HepG2 (cell line): ENCODE measurements around the gene RGS10. TPM values are rescaled to one million over a fixed set of nuclear protein-coding genes. Genes with fewer than 3 reads are reported as not detected.

ENCODE experiments used
- ATAC-seq: fragments of 200-7000 bp; cut with Tn5 transposase; 3 replicates; pipeline ENCODE4 v1.9.1; 2020; ENCODE audit warnings: mild to moderate bottlenecking, moderate library complexity
- BruUV-seq: library from RNA; stranded (reverse); fragments of 400-500 nt; replicated peaks from 2 replicates; lab custom pipeline; 2021; lab: Mats Ljungman, UMichigan
- CTCF ChIA-PET: fragments of 300-600 bp; formaldehyde crosslinking; extraction: SDS; loops from one replicate; lab custom pipeline; 2021; ENCODE audit warnings: low total read pairs, inconsistent platforms, low intra/inter-chr PET ratio; lab: Yijun Ruan, JAX
- POLR2A ChIA-PET: fragments of 350-600 bp; sonication (Branson Sonifier 250); formaldehyde crosslinking; loops from one replicate; lab custom pipeline; 2020; ENCODE audit warnings: antibody characterized with exemption, inconsistent platforms; lab: Yijun Ruan, JAX
- DNase-seq: peaks from one replicate; pipeline ENCODE4 v3.0.0-alpha.2; 2015; ENCODE audit warnings: low spot score
- FAIRE-seq: peaks from 3 replicates; lab custom pipeline; 2011; peaks lifted over from hg19 to GRCh38; lab: Jason Lieb, UNC
- H2AFZ ChIP-seq: one replicate; pipeline ENCODE4 v1.6.1; 2011; ENCODE audit warnings: low read length, inconsistent platforms
- H3K27ac ChIP-seq: fragments of 300-600 bp; 3 replicates; pipeline ENCODE4 v1.8.0; 2011; ENCODE audit warnings: mixed run types, mild to moderate bottlenecking, mixed read lengths, low read length, inconsistent platforms; ENCODE audit not compliant: insufficient read depth; ENCODE audit errors: extremely low read length
- H3K27me3 ChIP-seq, 2 experiments: fragments of 200-600 bp in 1 of 2; 2 replicates in 1 of 2; 3 replicates in 1 of 2; pipeline versions ENCODE4 v1.6.0 to v1.8.0; 2011; ENCODE audit warnings: low read length in 2 of 2, mild to moderate bottlenecking in 2 of 2, moderate library complexity in 2 of 2, inconsistent platforms in 1 of 2; ENCODE audit not compliant: insufficient read depth in 2 of 2, control insufficient read depth in 1 of 2
- H3K36me3 ChIP-seq, 2 experiments: fragments of 200-600 bp in 1 of 2; replicated peaks in 1 of 2; 2 replicates in 1 of 2; 3 replicates in 1 of 2; pipeline versions ENCODE4 v1.5.1 to v1.8.0; 2011; ENCODE audit warnings: low read length in 2 of 2, inconsistent platforms in 1 of 2; ENCODE audit not compliant: insufficient read depth in 2 of 2, control insufficient read depth in 1 of 2
- H3K4me1 ChIP-seq: 2 replicates; pipeline ENCODE4 v1.5.1; 2012; ENCODE audit warnings: low read length, inconsistent platforms; ENCODE audit not compliant: insufficient read depth
- H3K4me2 ChIP-seq: 2 replicates; pipeline ENCODE4 v1.6.0; 2011; ENCODE audit warnings: low read depth, low read length, inconsistent platforms
- H3K4me3 ChIP-seq, 3 experiments: fragments of 200-600 bp in 1 of 3; sonication (generic), shearing (Covaris generic) in 1 of 3; replicated peaks in 1 of 3; 2 replicates each; pipeline ENCODE4 v1.5.1; 2011 to 2016; ENCODE audit warnings: low read length in 3 of 3, inconsistent platforms in 2 of 3, low read depth in 2 of 3, mild to moderate bottlenecking in 2 of 3, control low read depth in 1 of 3, mixed read lengths in 1 of 3; ENCODE audit not compliant: insufficient read depth in 1 of 3
- H3K79me2 ChIP-seq: one replicate; pipeline ENCODE4 v1.6.1; 2011; ENCODE audit warnings: low read length, inconsistent platforms; ENCODE audit not compliant: insufficient read depth
- H3K9ac ChIP-seq: 2 replicates; pipeline ENCODE4 v1.6.0; 2011; ENCODE audit warnings: mild to moderate bottlenecking, low read depth, low read length, inconsistent platforms; ENCODE audit not compliant: insufficient read depth
- H3K9me3 ChIP-seq: 2 replicates; pipeline ENCODE4 v1.5.1; 2012; ENCODE audit warnings: mild to moderate bottlenecking, low read length
- H4K20me1 ChIP-seq: 2 replicates; pipeline ENCODE4 v1.6.0; 2011; ENCODE audit warnings: inconsistent platforms, mild to moderate bottlenecking, low read length, moderate library complexity; ENCODE audit not compliant: insufficient read depth
- ARID3A ChIP-seq: IDR thresholded peaks from 2 replicates; pipeline ENCODE4 v1.6.1; 2012; ENCODE audit warnings: low read depth, low read length, improper control_type of control experiment
- ESRRA ChIP-seq: sonication (generic); formaldehyde crosslinking; IDR thresholded peaks from 2 replicates; pipeline ENCODE4 v1.5.1; 2020; ENCODE audit warnings: mild to moderate bottlenecking, low read depth, missing genetic modification reagents
- ETV5 ChIP-seq: IDR thresholded peaks from 2 replicates; pipeline ENCODE4 v1.6.1; 2018; ENCODE audit warnings: missing biosample characterization, missing genetic modification reagents, inconsistent platforms, borderline replicate concordance
- FIP1L1 ChIP-seq: fragments of 200-400 bp; formaldehyde crosslinking; IDR thresholded peaks from 2 replicates; pipeline ENCODE4 v1.6.1; 2018; ENCODE audit warnings: low read depth, mild to moderate bottlenecking, low read length, moderate library complexity, borderline replicate concordance; ENCODE audit not compliant: insufficient read depth
- GABPA ChIP-seq, 2 experiments: IDR thresholded peaks; 2 replicates each; pipeline ENCODE4 v1.6.1; 2011 to 2016; ENCODE audit warnings: low read depth in 2 of 2, low read length in 1 of 2, missing biosample characterization in 1 of 2, missing genetic modification characterization in 1 of 2
- KDM1A ChIP-seq: IDR thresholded peaks from 2 replicates; pipeline ENCODE4 v1.6.1; 2016; ENCODE audit warnings: missing compliant biosample characterization
- KDM5A ChIP-seq: fragments of 200-600 bp; sonication (generic); IDR thresholded peaks from 2 replicates; pipeline ENCODE4 v1.7.0; 2018; ENCODE audit warnings: antibody characterized with exemption, mild to moderate bottlenecking, low read length, borderline replicate concordance
- MED1 ChIP-seq: sonication (generic); formaldehyde crosslinking; IDR thresholded peaks from 2 replicates; pipeline ENCODE4 v1.4.0; 2020; ENCODE audit warnings: missing genetic modification reagents
- NONO ChIP-seq, 2 experiments: fragments of 450-650 bp in 1 of 2; sonication (generic) in 1 of 2; formaldehyde crosslinking in 1 of 2; IDR thresholded peaks in 1 of 2; conservative IDR thresholded peaks in 1 of 2; 2 replicates each; pipeline versions ENCODE4 v1.6.1 to v1.8.0; 2017 to 2022; ENCODE audit warnings: mild to moderate bottlenecking in 1 of 2, missing genetic modification reagents in 1 of 2, moderate library complexity in 1 of 2
- NR2F2 ChIP-seq: IDR thresholded peaks from 2 replicates; pipeline ENCODE4 v1.6.1; 2012; ENCODE audit warnings: low read depth, inconsistent platforms, borderline replicate concordance
- RARG ChIP-seq: sonication (generic); formaldehyde crosslinking; IDR thresholded peaks from 2 replicates; pipeline ENCODE4 v1.4.0; 2020; ENCODE audit warnings: low read depth, mild to moderate bottlenecking, missing genetic modification reagents
- SALL1 ChIP-seq: sonication (generic); formaldehyde crosslinking; IDR thresholded peaks from 2 replicates; pipeline ENCODE4 v1.8.0; 2022; ENCODE audit warnings: mild to moderate bottlenecking, missing genetic modification reagents
- TBP ChIP-seq: sonication (generic); formaldehyde crosslinking; IDR thresholded peaks from 2 replicates; pipeline ENCODE4 v1.5.0; 2020; ENCODE audit warnings: missing genetic modification reagents
- TEF ChIP-seq: sonication (generic); formaldehyde crosslinking; IDR thresholded peaks from 2 replicates; pipeline ENCODE4 v1.5.0; 2020; ENCODE audit warnings: missing genetic modification reagents
- YY1 ChIP-seq: IDR thresholded peaks from 2 replicates; pipeline ENCODE4 v1.6.1; 2011; ENCODE audit warnings: low read length, low read depth, moderate library complexity, mild to moderate bottlenecking; ENCODE audit not compliant: insufficient read depth, insufficient replicate concordance
- ZNF260 ChIP-seq: sonication (generic); formaldehyde crosslinking; IDR thresholded peaks from 2 replicates; pipeline ENCODE4 v1.4.0; 2020; ENCODE audit warnings: missing genetic modification reagents, low read depth, mild to moderate bottlenecking, borderline replicate concordance
- ZNF530 ChIP-seq: sonication (generic); formaldehyde crosslinking; IDR thresholded peaks from 2 replicates; pipeline ENCODE4 v1.5.0; 2020; ENCODE audit warnings: low read depth, mild to moderate bottlenecking, missing genetic modification reagents
- ZNF589 ChIP-seq: sonication (generic); formaldehyde crosslinking; conservative IDR thresholded peaks from 2 replicates; pipeline ENCODE4 v1.8.0; 2022; ENCODE audit warnings: mild to moderate bottlenecking, moderate library complexity, missing genetic modification reagents
- ZNF790 ChIP-seq: sonication (generic); formaldehyde crosslinking; IDR thresholded peaks from 2 replicates; pipeline ENCODE4 v1.8.0; 2022; ENCODE audit warnings: missing genetic modification reagents, mild to moderate bottlenecking, borderline replicate concordance
- WGBS: methylation state at CpG from one replicate; pipeline ENCODE4 v1.1.6; 2017; ENCODE audit warnings: low lambda C conversion rate; 5-methylcytosine and 5-hydroxymethylcytosine counted together
- in situ Hi-C: cut with HindIII; loops from 2 replicates; pipeline ENCODE4 v1.10.0; 2017; ENCODE audit warnings: low pct_unique_long_range_greater_than_20kb; ENCODE audit not compliant: extremely low pct_ligation_motif_present
- intact Hi-C: fragments of 100-400 bp; cut with micrococcal nuclease; formaldehyde crosslinking; loops from one replicate; pipeline ENCODE4 v1.10.0; 2022; ENCODE audit not compliant: unreplicated experiment
- polyA plus RNA-seq, 8 experiments: library from polyadenylated mRNA; depleted of rRNA in 3 of 8; stranded (reverse) in 7 of 8; unstranded in 1 of 8; fragments of >200 nt; fragmentation: Illumina TruSeq in 4 of 8; extraction: Trizol in 4 of 8; gene quantifications; 2 replicates each; pipeline versions ENCODE4 v1.2.1 to v1.2.3, GENCODE V29; 2011 to 2016; ENCODE audit warnings: low read depth in 4 of 8, missing spikeins in 1 of 8, mixed read lengths in 1 of 8; ENCODE audit not compliant: insufficient read depth in 1 of 8
- total RNA-seq, 5 experiments: library from RNA; depleted of rRNA; stranded (reverse); fragments of >200 nt; fragmentation: Illumina TruSeq; extraction: Trizol; gene quantifications; 2 replicates each; pipeline ENCODE4 v1.2.3, GENCODE V29; 2016; ENCODE audit warnings: low read depth in 1 of 5

The RGS10 gene
- total and polyA plus RNA-seq, 2 of the 13 experiments (the other 11 are each of a cell fraction or from before 2014, with no cell fraction given): 1.7 to 5.1 TPM

- no peak for TF ChIP-seq ZNF589
- TF ChIP-seq ESRRA (CRISPR knock-in tag): no peak
- no peak for TF ChIP-seq ARID3A
- TF ChIP-seq TBP (CRISPR knock-in tag): no peak
- TF ChIP-seq RARG (CRISPR knock-in tag): no peak
- no peak for TF ChIP-seq SALL1 (CRISPR knock-in tag)
- TF ChIP-seq YY1: no peak
- TF ChIP-seq KDM1A: no peak
- no peak for TF ChIP-seq ZNF530 (CRISPR knock-in tag)
- TF ChIP-seq NR2F2: no peak
- TF ChIP-seq KDM5A: no peak
- TF ChIP-seq GABPA (IDR thresholded peaks at IDR 0.05; ENCODE audit: low read depth, low read length): no peak
- TF ChIP-seq GABPA (CRISPR knock-in tag; IDR thresholded peaks at IDR 0.05; ENCODE audit: low read depth): no peak
- no peak for TF ChIP-seq ETV5 (CRISPR knock-in tag)
- TF ChIP-seq MED1 (CRISPR knock-in tag): no peak
- TF ChIP-seq TEF: no peak
- no peak for TF ChIP-seq FIP1L1
- no peak for TF ChIP-seq ZNF260 (CRISPR knock-in tag)
- no peak for TF ChIP-seq ZNF790 (CRISPR knock-in tag)
- TF ChIP-seq NONO (IDR thresholded peaks at IDR 0.05): no peak
- TF ChIP-seq NONO (CRISPR knock-in tag; conservative IDR thresholded peaks at IDR 0.05): no peak
- POLR2A ChIA-PET: no interaction called here
- H2AFZ ChIP-seq: no peak overlapping the region
- intact Hi-C loops: no loop called here
- H3K4me1 ChIP-seq: peaks cover 8% of the 10 kb centered on the region
- no peaks in the 10 kb centered on the region for H4K20me1 ChIP-seq
- ATAC-seq: no peak
- H3K27me3 ChIP-seq: no peaks in the 10 kb centered on the region
- H3K27ac ChIP-seq: no peak overlapping the region
- H3K79me2 ChIP-seq: no peaks in the 10 kb centered on the region
- no peak overlapping the region for H3K4me2 ChIP-seq
- CTCF ChIA-PET: no interaction called here
- no peaks in the 10 kb centered on the region for H3K9me3 ChIP-seq
- BruUV-seq: no TSS peak
- no peak for FAIRE-seq
- no peak for DNase-seq
- H3K36me3 ChIP-seq: peaks cover 0 to 5% of the 10 kb centered on the region in 2 experiments; a peak in 2 of 5 replicates
- WGBS: 85% methylated on average over 12 of the region's 16 CpGs
- H3K9ac ChIP-seq: no peak overlapping the region
- in situ Hi-C loops: no loop called here
- H3K4me3 ChIP-seq: no peak overlapping the region
These were observed 91.8 kb downstream of the RGS10 start for GRCh38 chr10:119450606-119451299.
